Stimulated activated CD4-positive, alpha-beta T cell treated with anti-CD3 and anti-CD28 coated beads, TNF-alpha, amount 100 ng/mL, for 48 hours (primary cell): ENCODE measurements around the gene TTLL10.

Experiments used
- DNase-seq, 3 donors: peaks; one replicate each; pipeline ENCODE4 v3.0.0-alpha.2; 2020; ENCODE audit warnings: low read depth in 3 of 3

TTLL10 gene

DNA sequence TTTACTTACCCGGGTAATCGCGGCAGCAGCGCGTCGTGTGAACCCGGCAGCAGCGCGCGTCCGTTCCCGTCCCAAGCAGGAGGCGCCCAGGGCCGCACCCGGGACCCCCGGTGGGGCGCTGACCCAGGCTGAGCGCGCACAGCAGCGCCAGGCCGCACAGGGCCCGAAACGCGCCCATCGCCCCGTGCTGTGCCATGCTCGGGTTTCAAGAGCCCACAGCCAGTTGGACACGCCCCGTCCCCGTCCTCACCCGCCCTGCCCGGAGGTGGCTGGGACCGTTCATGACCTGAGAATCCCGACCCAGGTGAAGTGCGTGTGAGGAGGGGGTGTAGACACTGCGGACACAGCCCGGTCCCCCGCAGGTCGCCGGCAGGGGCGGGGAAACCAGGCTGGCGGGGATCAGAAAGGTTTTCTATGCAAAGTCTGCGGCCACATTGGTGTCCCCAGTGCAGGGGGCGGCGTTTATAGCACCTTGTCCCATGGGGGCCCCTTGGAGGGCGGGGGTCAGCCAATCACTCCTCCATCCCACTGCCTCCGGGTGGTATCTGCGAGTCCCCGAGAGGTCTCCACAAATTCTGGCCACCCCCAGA is 32.8 kb downstream of the TTLL10 start, which contains the start of gene TNFRSF18:
TNFRSF18 (minus strand) TSS at position 217 of the 590 bp plus-strand sequence; CDS start at position 196, 21 bp downstream.
- DNase-seq, result no peak

DNA sequence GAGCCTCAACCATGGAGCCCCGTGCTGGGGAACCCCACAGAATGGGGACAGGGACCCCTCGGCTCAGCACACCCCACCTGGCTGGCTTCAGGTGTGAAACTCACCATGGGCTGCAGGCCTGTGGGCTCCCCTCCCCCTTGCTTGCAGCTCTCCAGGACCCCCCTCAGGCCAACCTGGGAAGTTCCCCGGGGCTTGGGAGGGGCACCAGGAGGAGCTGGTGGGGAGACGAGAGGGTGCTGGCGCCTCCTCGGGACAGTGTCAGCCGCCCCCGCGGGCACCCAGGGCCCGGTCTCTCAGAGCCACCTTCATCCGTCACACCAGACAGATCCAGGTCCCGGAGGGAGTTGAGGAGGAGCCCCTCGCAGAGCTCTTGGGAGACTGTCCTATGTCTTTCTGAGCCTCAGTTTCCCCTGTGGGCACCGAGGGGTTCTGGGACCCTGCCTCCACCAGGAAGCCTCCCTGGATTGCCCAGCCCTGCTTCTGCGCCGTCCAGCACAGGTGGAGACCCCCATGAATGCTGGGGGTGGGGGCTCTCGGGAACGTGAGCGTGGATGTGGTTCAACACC is 33.4 kb downstream of the TTLL10 start:
- DNase-seq, result no peak

DNA sequence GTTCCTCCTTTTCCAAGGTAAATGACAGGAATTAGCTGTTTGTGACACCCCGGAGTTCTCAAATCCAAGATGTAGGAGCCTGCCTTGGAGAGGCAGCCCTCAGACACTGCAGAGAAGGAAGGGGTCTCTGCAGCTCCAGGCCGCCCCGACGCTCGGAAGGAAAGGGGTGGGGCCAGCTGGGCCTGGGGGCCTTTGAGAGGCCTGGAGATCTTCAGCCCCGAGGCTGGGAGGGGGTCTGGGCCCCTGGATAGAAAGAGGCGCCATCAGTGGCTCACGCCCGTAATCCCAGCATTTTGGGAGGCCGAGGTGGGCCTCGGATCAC is 33.9 kb downstream of the TTLL10 start:
- DNase-seq, result no peak

DNA sequence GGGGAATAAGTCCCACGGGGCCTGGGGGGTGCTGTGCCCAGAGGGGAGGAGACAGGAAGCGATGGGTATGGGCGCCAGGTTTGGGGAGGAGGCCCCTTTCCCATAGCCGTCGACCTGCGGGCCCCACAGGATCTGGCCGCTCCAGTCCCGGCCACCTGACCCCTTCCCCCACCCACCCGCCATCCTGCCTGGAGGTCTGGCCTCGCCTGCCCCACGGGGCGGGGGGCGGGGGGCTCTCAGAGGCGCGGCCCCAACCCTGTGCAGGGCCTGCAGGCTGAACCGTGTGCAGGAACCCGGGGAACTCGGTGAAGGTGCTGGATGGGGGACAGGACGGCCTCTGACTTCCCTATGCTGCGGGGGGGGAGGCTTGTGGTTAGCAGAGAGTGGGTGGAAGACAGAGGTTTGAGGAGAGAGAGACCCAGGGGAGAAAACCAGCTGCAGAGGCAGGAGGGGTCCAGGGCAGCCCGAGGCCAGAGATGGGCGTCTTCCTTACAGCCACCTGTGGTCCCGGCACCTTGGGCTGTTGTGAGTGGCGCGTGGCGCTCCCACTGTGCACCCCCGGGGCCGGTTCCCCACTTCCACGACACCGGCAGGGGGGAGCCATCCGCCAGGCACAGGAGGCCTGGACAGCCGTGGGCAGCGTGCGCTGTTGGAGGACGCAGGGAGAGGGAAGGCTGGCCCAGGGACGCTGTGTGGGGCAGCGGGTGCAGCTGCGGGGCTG is 35.2 kb downstream of the TTLL10 start:
- DNase-seq, result peak in 1 of 3 donors; percentile 69

DNA sequence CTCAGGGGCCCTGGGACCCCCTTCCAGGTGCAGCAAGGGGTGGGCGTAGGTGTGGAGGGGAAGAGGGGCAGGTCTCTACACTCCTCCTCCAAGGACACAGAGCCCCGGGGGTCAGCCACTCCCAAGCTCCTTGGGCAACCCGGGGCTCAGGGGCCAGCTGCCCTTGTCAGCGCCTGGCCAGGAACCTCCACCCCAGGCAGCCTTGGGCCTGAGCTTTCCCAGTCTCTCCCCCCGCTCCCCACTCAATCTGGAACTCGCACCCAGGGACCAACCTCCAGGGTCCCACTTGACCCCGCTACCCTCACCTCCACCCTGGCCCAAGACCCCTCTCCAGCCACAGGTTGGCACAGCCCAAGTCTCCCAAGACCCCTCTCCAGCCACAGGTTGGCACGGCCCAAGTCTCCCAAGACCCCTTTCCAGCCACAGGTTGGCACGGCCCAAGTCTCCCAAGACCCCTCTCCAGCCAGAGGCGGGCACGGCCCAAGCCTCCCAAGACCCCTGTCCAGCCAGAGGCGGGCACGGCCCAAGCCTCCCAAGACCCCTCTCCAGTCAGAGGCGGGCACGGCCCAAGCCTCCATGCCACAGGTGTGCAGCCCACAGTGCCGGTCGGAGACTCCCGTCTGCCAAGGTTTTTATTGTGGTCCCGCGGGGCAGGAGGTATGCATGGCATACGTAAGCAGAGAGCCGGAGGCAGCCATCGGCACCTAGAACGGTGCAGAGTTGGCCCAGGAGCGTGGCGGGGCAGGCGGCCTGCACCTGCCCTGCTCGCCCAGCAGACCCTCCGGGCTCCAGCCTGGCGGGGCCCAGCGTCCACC is 37.3 kb downstream of the TTLL10 start:
- no peak for DNase-seq

DNA sequence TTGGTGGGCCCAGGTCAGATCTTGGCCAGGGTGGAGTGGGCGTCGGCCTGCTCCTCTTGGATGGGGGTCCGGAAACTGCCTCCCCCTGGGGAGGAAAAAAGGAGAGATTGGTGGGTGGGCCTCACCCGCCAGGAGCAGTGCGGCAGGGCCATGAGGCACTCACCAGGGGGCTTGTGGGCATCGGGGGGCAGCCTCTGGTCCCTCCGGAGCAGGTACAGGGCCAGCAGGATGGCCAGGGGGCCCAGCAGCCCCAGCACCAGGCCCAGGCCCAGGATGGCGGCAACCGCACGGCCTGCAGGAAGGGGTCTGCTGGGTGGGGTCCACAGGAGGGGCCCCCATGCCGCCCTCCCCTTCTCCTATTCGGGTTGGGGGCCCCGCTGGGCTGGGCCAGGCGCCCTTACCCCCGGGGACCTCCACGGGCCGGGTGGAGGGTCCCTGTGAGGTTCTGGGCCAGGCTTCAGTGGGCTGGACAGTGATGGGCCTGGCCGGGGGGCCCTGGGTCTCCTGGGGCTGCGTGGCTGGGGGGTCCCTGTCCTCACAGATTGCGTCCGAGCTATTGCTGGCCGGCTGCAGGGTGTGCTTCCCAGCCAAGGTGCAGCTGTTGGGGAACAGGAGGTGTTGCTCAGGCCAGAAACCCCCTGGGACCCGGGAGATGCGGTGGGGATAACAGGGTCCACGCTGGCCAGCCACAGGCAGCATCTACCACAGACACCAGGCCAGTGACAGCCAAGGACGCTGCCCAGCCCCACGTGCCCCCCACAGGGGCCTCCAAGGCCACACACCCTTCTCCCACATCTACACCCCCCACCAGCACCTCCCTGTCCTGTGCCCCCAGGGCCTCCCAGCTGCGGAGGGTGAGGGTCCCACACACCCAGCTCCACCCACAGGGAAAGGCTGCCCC is 38.1 kb downstream of the TTLL10 start:
- DNase-seq, result no peak

DNA sequence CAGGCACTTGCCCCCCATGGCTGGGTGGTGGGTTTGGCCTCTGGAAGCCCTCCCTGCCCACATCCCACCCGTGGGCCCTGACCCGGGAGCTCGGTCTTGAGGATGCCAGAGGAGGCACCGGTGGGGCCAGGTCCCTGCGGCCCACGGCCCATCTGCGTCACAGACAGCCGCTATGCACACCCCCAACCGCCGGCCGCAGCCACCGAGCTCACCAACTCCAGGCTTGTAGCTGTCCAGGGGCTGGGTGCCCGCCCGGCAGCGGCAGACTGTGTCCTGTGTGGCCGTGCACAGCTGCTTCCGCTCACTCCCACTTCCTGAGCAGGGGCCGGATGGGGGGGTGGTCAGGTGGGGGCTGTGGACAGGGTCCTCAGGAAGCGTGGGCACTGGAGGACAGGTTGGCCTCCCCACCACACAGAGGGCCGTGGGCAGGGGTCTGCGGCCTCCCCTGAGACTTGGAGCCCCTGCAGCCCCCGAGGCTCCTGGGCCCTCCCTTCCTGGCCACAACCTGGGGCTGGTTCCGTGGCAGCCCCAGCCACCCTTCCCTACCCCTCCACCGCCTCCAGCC is 39.2 kb downstream of the TTLL10 start:
- no peak for DNase-seq

DNA sequence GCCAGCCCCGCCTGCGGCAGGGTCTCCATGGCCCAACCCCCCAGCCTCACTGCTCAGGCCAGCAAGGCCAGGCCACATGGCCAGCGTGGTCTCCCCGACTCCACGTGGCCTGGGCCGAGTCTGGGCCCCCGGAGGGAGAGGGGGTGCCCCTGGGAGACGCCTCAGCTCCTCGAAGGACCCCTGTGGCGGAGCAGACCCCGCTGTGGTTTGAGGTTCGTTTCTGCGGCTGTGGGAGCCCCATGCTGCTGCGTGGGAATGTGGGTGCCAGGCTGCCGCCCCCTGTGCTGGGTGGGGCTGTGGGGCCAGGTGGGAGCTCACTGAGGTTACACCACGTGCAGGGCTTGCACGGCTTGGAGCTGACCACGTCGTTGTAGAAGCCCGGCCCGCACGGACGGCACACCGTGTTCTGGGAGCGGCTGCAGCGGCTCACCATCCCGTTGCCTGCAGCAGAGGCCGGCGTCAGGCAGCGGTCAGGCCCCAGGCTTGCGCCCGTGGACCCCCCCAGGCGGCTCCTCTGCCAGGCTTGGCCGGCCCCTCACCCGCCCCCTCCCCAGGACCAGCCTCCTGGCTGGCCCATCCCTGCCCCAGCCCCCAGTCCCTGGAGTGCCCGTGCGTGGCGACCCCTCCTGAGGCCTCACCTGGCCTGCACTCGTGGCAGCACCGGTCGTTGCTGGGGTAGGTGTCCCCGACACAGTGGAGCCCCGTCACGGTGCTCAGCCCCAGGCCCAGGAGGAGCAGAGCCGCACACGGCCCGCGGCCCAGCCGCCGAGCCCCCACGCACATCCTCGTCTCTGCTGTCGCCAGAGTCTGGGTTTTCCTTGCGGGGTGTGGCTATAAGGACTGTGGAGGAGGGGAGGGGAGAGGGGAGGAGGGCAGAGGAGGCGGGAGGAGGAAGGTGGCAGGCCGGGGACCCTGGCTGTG is 39.9 kb downstream of the TTLL10 start, which contains the start of gene TNFRSF4:
TNFRSF4 (minus strand) TSS at position 809 of the 921 bp plus-strand sequence; CDS start at position 783, 26 bp downstream.
- peak in 1 of 3 donors; percentile 59 for DNase-seq

DNA sequence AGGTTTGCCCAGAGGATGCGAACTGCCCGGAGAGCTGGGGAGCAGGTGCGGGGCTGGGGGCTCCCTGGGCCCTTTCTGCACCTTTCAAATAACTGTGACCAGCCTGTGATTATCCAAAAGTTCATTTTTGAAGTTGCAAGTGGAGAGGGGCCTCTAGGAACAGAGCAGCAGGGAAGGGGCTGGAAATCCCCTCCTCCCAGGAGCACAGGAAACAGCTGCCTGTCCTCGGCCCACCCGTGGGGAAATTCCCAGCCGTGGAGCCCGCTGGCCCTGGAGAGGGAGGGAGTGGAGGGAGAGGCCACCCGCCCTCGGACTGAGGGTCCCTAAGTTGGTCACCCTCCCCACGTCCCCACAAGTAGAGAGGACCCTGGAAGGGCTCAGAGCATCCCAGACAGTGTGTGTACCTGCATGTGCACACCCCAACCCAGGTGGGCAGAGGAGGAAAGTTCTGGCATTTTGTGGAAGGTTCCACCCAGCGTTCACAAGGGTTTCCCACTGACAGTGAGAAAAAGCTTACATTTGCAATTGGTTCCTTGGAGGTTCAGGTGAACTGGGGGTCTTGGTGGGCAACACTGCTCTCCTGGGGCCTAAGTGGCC is 41.5 kb downstream of the TTLL10 start:
- no peak for DNase-seq

DNA sequence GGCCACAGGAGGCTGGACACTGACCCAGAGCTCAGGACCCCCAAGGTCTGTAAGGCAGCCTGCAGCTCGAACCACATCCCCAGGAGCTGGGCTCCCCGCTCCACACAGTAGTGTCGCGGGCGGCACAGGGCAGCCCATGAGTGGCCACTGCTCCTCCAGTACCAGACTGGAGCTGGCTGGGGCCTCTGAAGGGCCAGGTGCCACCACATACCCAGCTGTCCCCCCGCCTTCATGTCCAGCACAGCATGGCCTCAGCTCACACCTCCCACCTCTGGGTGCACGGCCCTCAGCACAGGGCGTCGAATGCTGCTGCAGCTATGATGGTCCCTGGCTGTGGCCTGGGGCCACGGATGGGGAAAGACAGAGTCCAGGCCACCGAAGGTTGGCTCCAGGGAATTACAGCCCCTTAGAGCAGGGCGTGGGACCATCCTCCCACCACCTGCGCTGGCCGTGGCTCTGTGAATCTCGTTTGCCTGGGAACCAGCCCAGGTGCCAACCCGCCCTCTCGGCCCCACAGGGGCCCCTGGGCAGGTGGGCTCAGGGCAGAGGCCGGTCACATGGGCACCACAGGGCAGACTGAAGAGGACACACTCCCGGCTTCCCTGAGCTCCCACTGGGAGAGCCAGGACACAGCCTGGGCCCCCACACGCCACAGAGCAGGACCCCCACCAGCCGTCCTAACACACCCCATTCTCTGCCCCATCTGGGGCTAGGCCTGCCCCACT is 42.4 kb downstream of the TTLL10 start:
- DNase-seq, result no peak

DNA sequence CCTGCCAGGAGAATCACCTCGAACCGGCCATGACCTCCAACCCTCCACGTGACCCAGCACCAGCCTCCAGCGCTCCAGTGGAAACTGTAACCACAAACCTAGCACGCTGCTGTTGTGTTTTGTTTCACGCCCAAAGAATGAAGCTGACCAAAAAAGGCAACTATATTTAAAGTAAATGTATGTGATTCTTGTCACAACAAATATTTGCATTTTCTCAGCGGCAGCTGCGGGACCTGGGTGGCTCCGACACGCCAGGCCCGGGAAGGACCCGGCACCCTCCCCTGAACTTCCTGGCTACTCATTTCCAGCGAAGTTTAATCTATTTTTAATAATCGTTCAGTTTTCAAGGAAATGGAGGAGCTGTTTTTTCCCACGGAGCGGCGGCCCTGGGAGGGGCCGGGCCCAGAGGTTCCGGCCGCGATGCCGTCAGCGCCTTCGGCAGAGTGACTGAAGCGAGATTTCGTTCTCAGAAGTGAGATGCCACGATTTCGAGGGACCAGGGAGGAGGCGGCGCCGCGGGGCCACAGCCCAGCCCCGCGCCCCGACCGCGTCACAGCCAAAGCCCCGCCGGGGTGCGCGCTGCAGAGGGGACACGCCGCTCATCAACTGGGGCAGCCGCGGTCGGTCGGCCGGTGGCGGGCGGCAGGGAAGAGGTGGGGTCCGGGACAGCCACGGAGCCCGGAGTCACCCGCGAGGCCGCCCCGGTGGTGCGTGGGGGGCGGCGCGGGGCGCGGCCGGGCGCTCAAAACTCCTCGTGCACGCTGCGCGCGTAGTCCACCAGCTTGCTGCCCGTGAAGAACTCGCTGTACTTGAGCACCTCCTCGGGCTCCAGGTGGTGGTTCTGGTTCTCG is 43.3 kb downstream of the TTLL10 start:
- no peak for DNase-seq

DNA sequence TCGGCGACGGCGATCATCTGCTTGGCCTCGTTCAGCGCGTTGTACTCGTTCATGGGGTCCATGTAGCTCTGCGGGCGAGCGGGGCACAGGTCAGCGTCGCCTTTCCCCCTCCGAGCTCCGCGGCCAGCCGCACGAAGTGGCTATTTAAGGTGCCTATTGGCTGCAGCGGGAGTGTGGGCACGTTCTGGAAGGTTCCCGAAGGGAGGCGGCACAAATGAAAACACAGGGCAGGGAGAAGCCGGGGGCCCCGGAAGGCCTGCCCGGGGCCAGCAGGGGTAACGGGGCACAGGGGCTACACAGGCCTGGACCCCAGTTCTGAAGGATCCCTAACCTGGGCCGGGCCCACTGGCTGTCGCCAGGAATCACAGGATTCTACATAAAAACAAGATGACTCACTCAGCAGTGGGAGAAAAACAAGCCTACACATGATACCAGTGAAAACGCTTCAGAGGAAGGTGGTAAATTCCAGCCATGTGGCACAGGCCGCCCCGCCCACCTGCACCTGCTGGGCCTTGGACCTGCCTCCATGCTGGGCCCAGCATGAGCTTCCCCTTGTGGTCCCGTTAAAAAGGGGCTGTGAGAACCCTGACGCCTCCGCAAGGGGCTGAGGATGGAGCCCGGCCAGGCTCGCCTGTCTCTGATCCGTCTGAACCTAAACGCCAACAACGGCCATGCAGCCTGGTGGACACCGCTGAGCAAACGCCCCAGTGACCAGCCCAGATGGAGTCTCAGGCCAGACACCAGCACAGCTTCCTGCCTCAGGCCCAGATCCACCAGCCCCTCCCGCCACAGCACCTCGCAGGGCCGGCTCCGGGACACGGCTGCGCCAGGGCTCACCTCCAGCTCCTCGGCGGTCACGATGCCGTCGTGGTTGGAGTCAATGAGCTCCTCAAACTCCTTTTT is 44.2 kb downstream of the TTLL10 start:
- no peak for DNase-seq

DNA sequence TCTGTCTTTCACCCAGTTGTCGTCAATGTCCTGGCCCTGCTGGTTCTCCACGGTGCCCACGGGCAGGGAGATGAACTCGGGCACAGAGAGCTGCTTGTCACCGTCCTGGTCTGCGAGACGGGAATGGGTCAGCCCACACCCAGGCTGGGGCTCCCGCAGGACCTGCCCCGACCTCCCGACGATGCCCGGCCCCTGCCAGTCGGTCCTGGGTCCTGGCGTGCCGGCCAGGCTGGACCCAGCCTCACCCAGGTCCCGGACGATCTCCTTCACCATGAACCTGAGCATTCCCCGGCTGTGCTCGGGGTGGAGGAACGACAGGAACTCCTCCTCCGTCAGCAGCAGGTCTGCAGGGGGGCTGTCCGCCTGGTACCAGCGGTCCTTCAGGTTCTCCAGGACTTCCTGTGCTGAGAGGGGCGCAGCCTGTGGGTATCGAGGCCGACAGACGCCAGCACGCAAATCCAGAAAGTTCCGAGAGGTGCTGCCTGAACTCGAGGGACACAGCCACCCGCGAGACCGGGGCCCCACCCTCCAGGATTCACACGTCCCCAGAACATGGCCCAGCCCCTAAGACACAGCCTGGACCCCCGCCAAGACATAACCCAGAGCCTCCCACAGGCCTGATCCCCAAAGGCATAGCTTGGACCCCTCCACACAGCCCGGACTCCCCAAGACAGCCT is 45.0 kb downstream of the TTLL10 start:
- DNase-seq, result no peak

DNA sequence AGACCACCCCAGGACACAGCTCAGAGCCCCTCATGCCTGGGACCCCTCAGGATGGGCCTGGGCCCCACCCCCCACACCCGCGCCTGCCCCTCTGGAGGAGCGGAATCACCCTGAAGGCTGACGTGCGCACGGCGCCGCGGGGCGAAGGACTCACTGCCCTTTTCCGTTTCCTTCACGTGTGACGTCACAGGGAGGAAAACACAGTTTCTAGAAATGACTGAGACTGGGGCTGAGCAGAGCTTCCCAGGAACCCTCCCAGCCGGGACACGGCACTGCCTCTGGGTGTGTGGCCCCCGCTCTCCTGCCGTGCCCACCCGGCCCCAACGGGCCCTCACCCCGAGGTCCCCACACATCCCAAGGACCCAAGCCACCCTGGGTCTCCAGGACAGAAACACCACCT is 45.7 kb downstream of the TTLL10 start:
- peak in 1 of 3 donors; percentile 61 for DNase-seq

DNA sequence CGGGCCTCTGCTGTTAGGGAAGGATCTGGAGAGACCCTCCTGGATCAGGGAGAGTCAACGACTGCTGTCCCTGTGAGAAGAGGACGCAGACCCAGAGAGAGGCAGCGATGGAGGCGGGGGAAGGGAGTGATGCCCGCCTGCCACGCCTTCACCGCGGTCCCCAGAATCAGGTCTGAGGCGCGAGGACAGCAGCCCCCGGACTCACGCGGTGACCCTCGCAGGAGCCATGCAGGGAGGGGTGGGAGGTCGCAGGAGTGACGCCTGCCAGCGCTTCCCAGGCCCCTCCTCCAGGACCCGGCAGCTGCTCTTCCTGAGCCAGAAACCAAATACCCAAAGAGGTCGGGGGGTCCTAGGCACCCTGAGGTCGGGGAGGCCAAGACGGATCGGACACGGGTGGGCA is 46.5 kb downstream of the TTLL10 start:
- no peak for DNase-seq

DNA sequence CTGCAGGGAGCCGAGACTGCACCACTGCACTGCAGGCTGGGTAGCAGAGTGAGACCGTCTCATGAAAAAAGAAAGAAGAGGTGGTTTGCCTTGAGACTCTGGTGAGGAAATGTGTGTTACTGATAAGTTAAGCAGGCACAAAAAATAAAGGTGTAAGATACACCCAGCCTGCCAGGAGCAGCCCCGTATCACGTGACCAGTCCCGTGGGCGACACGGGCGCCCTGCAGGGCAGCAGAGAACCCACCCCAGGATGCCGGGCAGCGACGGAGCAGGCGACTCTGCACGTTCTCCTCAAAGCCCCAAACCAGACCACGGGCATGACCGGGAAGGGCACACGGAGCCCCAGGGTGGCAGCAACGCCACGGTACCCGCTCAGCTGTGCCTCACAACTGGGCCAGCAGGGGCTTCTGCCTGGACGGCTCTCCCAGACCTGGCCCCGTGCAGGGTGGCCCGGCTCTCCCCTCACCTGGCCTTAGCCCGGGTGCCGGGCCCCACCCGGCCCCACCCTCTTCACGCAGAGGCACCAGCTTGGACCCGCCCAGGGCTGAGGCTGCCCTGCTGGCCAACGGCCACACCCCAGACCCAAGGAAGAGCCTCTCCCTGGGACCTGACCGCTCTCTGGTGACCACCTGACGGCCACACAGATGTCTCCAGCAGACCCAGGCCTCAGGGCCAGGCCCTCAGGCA is 48.4 kb downstream of the TTLL10 start:
- DNase-seq, result no peak
